8988T (cell line): ENCODE measurements around the gene TNPO3.
"Not testable (repeated sequence)": the region's sequence is repeated elsewhere in the genome, so short reads cannot be mapped to it uniquely, and the experiment has no call there.

Source experiments
- DNase-seq: peaks from one replicate; pipeline ENCODE4 v3.0.0; 2011

TNPO3 gene

DNA sequence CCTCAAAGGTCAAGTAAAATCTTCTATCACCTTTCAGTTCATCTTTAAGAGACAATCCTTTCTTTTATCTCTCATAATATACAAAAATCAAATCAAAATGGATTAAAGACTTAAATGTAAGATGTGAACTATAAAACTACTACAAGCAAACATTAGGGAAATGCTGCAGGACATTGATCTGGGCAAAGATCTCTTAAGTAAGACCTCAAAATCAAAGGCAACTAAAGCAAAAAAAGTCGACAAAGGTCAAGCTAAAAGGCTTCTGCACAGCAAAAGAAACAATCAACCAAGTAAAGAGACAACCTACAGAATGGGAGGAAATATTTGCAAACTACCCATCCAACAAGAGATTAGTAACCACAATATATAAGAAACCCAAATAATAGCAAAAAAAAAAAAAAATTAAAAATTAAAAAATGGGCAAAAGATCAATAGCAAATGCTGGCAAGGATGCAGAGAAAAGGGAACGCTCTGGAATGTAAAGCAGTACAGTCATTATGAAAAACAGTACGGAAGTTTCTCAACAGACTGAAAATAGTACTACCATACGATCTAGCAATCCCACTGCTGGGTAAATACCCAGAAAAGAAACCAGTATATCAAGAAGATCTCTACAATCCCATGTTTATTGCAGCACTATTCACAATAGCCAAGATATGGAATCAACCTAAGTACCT, 41.7 kb downstream of the TNPO3 start:
- DNase-seq, result no peak

- no peak for DNase-seq
Measured at GRCh38 chr7:129012641-129013040, 42.3 kb downstream of the TNPO3 start.

DNA sequence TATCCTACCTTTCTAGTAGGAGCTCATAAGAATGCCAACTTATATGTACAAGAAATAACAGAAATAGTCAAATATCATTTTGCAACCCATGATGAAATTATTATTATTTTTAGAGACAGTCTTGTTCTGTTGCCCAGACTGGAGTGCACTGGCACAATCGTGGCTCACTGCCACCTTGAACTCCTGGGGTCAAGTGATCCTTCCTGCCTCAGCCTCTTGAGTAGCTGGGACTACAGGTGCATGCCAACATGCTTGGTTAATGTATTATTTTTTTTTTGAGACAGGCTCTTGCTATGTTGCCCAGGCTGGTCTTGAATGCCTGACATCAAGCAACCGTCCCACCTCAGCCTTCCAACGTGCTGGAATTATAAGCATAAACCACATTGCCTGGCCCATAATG, 44.8 kb downstream of the TNPO3 start:
- DNase-seq, result no peak

GRCh38 chr7:129009437-129009836, 45.5 kb downstream of the TNPO3 start:
- no peak for DNase-seq

DNA sequence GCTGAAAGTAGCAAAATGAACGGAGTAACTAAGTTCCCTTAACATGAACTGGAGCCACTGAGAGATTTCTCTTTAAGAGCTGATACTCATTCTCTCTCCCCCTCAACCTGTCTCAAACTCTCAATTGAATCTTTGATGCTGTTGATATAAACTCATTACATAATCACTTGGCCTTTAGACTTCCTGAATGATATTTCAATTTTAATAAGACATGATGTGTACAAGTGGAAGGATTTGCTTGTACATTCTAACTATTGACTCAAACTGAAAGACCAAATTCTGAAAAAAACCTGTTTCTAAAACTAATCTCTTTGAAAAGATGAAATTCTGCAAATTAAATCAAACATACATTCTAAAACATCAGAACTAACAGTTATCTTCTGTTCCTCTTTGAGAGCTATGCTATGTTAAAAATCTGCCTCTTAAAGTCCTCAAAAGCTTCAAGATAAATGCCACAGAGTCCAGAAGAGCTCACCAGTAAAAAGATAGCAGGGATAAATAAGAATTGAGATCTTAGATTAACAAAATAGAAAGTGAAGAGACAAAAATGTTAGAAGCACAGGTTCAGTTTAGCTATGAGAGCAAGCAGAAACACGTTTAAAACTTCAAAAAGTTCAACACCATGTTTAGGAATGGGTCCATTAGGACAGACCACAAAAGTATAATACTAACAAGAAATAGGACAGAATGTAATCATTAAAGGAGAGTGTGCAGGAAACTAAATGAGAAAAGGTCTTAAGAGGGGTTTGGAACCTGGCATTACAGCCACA, 46.1 kb downstream of the TNPO3 start:
- DNase-seq, result no peak

DNA sequence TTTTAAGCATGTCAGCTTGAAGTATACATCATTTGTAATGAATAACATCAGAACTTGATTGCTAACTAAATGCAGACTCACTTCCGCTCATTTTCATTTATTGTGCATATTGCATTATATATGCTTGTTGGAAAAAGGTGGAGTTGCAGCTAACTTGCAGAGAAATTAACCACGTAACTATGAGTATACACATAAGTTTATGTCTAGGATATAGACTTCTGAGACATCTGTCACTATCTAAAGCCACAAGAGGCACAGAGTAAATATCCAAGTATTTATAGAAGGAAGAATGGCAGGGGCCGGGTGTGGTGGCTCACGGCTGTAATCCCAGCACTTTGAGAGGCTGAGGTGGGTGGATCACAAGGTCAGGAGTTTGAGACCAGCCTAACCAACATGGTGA, 47.3 kb downstream of the TNPO3 start:
- DNase-seq, result no peak

DNA sequence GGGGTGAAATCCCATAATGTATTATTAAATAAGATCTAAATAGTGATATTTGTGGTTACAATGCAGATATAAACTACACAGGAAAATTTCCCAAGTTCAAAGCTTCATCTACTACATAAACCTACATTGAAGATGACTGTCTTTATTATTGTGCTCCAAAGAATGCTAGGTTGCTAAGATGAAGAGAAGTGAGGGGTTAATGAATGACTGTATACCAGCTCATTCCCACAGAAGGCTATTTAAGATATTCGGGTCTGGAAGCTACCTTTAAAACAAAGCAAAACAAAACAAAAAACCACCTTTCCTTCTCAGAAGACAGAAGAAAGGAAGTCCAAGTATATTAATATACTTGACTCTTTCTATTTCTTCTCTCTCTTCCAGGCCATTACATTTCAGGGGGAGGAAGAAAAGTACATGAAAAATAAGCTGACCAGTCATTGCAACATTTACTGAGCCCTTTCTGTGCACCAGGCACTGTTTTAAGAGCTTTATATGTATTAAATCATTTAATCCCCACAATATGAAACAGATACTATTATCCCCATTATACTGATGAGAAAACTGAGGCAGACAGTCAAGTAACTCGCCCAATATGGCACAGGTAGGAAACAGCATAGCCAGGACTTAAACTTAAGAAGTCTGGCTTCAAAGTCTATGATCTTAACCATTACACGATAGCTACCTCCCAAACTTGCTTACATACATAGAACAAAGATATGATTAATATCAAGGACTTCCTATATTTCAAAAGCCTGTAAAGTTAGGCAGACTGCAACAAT, 48.1 kb downstream of the TNPO3 start:
- DNase-seq, result no peak

DNA sequence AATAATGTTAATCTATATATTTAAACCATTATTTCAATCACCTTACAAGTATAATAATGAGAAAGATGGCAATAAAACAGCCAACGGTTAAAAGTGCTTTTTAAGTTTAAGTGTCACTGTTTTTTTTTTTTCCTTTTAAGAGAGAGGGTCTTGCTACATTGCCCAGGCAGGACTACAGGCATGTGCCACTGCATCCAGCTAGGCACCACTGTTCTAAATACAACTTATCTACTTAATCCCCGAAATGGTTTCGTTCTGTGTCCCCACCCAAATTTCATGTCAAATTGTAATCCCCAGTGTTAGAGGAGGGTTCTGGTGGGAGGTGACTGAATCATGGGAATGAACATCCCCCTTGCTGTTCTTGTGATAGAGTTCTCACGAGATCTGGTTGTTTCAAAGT, 49.7 kb downstream of the TNPO3 start:
- no peak for DNase-seq

DNA sequence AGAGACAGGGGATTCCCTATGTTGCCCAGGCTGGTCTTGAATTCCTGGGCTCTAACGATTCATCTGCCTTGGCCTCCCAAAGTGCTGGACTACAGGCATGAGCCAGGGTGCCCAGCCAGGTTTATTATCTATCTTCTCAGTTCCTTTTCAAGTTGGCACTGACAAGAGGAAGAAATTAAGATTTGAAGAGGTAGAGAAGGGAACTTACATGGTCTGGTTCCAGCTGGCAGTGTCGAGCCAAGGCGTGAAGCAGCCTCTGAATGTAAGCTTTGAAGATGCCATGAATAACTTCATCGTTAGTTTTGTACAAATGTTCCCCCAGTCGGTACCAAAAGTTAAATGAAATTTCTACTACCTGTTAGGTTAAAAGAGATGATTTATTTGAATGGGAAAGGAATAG, 57.7 kb downstream of the TNPO3 start:
- no peak for DNase-seq

GRCh38 chr7:128994560-128994959, 60.4 kb downstream of the TNPO3 start:
- not testable (repeated sequence) for DNase-seq

DNA sequence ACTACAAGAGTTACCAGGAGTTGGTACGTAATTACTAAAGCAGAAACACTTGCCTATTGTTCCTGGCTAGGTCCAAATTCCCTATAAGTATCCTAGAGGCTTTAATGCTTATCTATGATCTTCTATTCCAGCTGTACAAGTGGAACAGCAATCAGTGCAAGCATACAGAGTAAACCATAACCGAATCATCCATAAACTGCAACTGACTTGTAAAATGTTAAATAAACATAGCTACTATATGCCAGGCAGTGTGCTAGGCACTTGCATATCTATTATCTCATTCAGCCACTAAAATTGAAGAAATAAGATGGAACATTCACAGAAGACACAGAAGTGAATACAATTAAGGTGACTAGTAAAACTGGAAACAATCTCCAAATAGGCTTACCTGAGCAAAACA, 61.5 kb downstream of the TNPO3 start:
- DNase-seq, result no peak

DNA sequence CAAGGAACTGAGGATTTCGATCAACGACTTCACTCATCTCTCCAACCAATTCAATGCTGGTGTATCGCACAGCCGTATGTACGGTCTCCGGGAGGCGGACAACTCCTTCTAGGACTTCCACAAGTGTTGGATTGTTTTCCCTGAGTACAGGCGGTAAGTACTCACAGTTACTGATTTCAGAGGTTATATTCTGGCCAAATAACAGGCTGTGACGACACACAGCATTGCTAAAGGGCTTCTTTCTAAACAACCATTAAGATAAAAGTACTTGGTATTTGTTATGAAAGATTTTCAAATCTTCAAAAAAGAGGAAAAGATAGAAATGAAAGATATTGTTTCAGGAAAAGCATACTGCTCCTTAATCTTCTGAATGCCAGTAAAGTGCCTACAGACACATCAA, 65.0 kb downstream of the TNPO3 start:
- DNase-seq, result no peak

DNA sequence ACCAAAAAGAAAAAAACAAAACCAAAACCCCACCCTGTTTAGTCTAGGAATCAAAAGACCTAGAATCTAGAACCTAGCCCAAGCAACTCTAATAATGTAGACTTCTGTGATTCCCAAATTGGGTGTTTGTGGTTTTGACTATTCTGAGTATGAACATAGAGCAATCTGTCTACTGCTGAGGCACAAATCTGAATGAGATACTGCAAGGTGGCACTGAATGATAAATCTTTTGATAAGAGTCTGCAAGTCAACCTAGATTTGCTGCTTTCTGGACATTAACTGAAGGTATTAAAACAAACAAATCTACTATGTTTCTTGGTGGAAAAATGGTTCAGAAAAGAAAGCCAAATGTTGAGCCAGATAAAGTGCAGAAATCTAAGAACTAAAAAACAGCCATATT, 66.5 kb downstream of the TNPO3 start:
- no peak for DNase-seq

- DNase-seq, result no peak
Measured at GRCh38 chr7:128986609-128987008, 68.3 kb downstream of the TNPO3 start.

- no peak for DNase-seq
Measured at GRCh38 chr7:128985660-128986059, 69.3 kb downstream of the TNPO3 start.

DNA sequence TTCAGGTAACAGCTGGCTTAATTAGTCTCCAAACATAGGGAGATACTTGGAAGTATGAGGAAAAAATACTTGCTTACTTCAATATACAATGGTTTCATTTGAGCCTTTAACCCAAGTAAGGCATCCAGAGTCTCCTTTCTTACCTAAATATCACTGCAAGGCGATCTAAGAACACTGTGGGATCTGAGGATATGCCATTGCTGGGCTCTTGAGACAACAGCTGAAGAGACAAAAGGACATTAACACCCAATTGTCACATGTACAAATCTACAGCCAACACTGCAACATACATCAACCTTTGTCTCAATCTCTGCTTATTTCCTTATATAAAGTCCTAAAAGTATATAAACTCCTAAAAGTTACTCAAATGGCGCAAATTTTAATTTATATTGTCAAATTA, 72.8 kb downstream of the TNPO3 start:
- DNase-seq, result no peak

- DNase-seq, result no peak
Measured at GRCh38 chr7:128974241-128974934, 80.5 kb downstream of the TNPO3 start.

DNA sequence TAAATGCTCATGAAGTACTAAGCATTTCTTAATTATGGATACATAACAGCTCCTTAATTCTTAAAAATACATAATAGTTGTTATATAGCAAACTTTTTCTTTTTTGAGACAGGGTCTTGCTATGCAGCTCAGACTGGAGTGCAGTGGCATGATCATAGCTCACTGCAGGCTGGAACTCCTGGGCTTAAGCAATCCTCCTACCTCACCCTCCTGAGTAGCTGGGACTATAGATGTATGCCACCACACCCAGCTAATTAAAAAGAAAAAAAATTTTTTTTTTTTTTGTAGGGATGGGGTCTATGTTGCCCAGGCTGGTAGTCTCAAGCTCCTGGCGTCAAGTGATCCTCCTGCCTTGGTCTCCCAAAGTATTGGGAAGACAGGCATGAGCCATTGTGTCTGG, 86.3 kb downstream of the TNPO3 start:
- no peak for DNase-seq

- DNase-seq, result no peak
Measured at GRCh38 chr7:128963327-128963757, 91.6 kb downstream of the TNPO3 start.

DNA sequence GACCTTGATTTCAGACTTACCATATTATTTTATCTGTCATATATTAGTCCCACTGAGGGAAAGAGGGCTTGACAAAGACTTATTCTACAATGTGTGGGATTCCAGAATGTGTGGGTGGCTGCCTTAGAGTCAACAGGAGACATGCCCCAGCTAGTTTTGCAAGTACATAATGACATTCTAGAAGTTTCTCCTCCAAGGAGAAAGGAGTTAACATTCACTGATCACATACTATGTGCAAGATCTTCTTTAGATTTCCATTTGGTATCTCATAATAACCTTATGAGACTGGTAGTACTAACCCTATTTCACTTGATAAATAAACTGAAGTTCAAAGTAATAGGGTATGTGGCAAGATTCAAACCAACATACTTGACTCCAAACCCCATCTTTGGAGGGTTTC, 92.0 kb downstream of the TNPO3 start:
- no peak for DNase-seq

DNA sequence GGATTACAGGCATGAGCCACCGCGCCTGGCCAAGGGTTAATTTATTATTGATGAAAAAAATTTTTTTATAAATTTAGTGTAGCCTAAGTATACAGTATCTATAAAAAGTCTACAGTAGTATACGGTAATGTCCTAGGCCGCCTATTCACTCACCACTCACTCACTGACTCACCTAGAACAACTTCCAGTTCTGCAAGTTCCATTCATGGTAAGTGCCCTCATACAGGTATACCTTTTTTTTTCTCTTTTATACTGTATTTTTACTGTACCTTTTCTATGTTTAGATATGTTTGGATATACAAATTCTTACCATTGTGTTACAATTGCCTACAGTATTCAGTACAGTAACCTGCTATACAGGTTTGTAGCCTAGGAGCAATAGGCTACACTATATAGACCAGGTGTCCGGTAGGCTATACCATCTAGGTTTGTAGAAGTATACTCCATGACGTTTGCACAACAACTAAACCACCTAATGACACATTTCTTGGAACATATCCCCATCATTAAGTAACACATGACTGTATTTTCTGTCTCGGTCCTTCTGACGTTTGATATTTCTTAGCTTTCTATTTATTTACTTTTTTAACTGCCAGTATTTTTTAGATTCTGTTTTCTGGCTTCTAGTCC, 93.8 kb downstream of the TNPO3 start:
- no peak for DNase-seq

DNA sequence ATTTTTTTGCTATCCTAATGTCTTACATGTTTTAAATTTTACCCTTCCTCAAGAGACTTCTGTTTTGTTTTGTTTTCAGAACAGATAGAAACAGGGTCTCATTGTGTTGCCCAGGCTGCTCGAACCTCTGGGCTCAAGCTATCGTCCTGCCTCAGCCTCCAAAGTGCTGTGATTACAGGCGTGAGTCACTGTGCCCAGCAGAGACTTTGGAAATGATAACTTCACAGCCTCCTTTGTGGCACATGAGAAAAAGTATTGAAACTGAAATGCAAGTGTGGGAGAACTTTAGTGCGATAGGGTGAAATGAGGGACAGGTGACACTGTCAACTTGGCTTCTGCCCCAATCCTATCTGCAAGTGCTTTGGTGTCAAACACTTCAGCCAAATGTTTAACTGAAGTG, 95.6 kb downstream of the TNPO3 start:
- DNase-seq, result no peak

DNA sequence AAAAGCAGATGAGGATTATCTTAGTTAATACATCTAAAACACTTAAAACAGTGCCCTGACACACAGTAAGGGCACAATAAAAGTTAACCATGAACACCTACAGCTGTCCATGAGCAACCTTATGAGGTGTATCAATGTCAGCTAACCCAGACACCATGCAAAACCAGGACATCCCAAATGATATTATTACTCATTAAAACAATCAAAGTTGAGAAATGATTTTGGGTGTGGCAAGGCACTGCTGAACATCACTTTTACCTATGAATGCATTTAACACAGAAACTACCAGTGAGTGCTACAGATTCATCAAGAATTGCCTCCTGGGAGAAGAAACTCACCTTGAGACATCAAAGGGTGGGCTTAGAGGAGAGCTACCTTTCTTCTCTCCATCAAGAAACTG, 98.9 kb downstream of the TNPO3 start:
- DNase-seq, result no peak
